Activated T-cell treated with anti-CD3 and anti-CD28 coated beads, Interleukin-2, amount 50 U/mL, for 48 hours (primary cell): ENCODE data around the gene UBN1.
"Not testable (repeated sequence)": the region's sequence is repeated elsewhere in the genome, so short reads cannot be mapped to it uniquely, and the experiment has no call there.

Experiments used
- DNase-seq, 2 experiments: peaks; one replicate each; pipeline ENCODE4 v3.0.0-alpha.2; 2020

The UBN1 gene

DNA sequence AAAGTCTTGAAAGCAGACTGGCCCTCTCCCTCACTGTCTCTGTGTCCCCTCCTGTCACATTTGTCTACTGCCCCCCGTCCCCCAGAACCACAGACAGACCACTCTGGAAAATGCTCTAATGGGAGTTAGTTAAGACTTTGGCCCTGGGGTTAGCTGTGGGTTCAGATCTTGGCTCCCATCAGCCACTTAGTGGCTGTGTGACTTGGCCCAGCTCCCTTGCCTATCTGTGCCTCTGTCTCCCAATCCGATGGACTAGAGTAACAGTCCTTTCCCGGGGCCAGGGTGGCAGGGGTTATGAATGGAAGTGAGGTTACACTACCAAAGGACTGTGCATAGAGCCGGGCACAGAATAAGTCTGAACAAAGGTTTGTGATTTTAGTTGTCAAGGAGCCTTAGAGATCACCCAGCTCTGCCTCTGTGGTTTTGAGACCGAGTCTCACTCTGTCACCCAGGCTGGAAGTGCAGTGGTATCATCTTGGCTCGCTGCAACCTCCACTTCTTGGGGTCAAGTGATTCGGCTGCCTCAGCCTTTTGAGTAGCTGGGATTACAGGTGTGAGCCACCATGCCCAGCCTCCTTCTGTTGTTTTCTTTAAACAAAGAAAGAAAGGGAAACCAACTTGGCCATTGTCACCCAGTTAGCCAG, 66.0 kb downstream of the UBN1 start:
- DNase-seq = no peak

DNA sequence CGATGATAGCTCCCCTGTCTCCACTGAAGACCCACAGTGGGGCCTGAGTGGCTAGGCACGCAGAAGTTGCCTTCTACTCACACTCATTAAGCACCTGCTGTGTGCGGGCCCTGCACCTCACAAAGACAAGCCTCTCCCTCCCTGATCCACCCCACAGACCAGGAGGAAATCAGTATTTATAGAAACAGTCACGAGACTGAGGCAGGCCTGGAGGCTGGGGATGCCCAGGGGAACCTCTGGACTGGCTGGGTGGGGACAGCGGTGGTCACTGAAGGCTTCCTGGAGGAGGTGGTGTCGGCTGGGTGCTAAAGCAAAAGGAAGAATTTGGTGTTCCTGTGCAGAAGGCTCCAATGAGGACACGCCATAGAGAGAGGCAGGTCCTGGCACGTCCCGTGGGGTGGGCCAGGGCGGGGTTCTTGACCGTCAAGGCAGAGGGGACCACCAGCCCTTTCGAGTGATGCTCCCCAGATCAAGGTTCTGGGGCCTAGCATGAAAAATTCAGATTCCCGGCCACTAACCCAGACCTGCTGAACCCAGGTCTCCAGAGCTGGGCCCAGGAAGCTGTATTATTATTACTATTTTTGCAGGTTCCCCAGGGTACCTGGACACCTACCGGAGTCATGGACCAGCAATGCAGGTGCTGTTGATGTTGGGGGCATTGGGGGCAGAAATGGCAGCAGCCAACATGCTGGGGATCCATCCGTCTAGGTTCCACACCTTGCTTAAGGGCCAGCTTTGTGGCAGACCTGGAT, 66.7 kb downstream of the UBN1 start:
- DNase-seq = no peak

DNA sequence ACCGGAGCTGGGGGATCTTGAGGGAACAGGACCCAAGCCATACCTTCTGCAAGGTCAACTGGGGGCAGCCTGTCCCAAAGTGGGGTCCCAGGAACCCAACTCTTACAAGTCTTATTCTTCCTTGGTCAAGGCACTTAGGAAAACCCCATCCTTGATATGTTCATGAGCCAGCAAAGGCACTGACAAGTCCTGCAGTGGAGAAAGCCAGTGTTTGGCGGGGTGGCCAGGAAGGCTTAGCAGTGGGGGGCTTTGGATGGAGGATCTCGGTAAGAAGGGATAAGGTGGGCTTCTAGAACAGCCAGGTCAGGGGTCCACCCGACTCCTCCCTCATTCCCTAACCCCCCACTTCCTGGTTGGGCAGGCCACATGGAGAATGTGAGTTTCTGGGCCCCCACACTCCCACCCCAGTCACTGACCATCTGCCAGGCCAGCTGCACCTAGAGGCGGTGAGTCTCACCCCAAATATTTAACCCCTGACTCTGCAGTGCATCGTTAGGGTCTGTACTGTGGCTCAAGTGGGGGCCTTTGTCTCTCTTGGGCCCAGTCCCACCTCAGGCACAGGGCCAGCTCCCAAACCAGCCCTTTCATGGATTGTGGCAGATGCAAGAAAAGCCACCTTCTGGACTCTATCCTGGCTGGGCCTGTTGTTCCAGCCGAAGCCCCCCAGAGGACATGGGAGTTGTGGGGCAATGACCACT, 67.4 kb downstream of the UBN1 start:
- DNase-seq = no peak

DNA sequence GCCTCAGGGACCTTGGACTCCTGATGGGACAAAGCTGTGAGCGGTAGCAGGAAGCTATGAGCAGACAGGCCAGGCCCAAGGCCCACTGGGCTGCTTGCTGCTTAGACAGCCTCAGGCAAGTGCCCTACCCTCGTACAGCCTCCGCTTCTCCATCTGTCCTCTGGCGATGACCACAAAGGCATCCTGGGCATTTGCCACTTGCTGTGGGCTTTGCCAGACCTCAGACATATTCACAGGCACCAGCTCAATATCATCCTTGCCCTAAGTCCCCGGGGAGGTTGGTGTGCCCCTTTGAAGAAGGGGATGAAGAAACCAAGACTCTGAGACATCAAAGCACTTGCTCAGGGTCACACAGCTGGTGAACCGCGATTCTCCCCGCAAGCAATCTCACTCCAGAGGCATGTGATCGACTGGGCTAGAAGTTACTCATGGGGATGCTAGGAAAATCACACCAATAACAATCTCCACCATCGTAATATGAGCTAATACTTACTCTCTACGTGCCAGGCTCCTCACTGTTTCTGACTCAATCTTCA, 68.0 kb downstream of the UBN1 start:
- no peak for DNase-seq

DNA sequence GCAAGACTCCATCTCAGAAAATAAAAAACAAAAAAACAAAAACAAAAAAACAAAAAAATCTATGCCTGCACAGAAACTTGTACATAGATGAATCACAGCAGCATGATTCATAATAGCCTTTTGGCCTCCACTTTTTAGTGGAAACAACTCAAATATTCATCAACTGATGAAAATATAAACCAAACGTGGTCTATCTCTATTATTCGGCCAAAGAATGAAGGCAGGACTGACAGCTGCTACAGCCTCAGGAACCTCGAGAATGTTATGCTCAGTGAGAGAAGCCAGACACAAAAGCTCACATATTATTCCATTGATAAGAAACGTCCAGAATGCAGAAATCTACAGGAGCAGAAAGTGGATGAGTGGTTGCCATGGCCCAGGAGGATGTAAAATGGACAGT, 69.8 kb downstream of the UBN1 start:
- DNase-seq = no peak

DNA sequence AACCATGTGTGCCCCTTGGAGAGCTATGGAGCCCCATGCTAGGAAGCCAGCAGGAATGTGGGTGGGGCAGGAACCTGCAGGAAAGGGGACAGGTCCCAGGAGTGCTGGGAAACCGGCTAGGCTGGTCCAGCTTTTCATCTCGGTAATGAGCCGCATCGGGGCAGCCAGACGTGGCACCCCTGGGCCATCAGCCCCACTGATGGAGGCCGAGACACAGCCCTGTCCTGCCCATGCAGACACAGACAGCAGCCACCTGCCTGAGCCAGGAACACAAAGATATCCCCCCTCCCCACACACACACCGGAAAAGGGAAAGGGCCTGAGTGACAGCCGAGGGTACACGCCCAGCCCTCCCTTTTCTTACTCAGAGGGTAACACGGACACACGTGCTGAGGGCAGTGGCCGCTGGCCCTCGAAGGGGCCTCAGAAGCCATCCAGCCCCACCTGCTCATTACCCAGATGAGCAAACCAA, 71.5 kb downstream of the UBN1 start:
- DNase-seq = no peak

DNA sequence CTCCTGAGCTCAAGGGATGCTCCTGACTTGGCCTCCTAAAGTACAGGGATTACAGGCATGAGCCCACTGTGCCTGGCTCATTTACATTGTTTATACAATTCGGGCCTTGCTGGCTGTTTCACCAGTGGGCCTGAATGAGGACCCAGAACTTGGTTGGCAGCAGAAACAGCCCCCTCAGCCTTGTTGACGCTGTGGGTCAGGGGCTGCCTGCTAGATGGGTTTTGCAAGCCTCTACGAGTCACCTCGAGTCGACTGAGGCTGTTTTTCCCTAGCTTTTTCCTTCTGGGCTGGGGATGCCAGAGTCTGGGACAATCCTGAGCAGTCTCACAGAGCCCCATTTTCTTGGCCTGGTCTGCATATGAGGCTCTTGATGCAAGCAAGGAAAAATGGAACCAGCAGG, 73.5 kb downstream of the UBN1 start:
- no peak for DNase-seq

DNA sequence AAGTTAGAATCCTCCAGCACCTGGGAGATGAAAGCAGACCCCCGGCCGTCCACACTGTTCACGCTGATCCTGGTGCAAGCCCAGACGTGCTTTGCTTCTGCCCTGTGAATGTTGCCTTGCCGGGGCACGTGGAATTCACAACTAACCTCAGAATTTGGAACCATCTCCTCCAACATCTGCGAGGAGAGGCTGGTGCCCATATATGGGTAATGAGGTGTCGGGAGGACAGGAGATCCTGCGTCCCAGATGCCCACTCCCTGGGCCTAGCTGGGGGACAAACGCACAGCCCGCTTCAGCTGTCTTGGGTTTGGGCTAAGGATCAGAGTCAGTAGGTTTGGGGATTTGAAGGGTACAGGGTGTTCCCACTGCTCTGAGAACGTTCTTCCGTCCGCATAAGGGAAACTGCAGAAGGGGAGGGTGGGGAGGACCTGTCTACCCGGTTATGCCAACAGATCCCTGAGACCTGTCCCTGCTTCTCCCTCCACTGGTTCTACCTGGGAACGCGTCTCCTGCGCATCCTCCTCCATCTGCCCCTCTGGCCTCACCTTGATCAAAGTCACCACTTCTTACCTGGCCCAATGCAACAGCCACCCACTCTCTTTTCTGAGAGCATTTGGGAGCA, 75.6 kb downstream of the UBN1 start:
- no peak for DNase-seq

DNA sequence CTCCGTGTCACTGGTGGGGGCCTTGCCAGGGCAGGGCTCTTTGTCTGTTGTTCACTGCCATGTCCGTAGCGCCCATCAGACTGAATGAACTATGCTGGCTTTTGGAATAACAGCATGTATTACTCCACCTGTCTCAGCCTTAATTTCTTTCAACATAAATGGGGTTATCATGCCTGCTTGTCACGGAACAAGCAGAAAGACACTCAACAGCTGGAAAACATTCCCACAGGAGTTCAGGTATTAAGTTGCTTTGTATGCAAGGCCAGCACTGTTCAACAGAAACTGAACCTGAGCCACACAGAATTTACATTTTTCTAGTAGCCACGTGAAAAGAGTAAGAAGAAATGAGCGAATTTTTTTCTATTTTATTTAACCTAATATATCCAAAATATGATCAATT, 76.6 kb downstream of the UBN1 start:
- DNase-seq = no peak

DNA sequence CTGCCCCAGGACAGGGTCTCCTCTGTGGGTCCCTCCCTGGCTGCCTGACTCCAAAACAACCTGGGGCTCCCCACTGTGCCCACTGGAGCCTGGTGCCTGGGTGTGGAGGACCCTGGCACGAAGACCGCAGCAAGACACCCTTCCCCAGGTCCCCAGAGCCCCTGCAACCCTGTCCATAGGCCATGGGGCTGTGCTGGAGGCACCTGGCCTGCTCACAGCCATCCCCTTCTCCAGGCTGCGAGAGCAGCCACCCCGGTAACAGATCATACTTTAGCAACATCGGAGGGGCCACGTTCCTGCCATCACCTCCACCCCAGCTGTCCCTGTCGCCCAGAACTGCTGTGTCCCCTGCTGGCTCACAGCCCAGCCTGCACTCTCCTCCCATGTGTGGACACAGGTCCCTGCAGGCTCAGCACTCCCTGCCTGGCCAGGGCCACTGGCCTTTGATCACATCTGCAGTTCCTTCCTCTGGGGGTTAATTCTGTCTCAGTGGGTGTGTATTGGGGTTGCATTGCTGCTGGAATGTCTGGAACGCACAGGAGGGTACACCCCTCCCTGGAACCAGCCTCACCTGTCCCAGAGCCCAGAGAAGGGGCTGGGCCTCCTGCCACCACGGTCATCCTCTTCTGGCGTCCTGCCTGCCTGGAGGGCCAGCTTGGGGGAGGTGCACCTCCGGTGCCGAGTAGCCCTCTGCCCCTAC, 77.5 kb downstream of the UBN1 start:
- no peak for DNase-seq

DNA sequence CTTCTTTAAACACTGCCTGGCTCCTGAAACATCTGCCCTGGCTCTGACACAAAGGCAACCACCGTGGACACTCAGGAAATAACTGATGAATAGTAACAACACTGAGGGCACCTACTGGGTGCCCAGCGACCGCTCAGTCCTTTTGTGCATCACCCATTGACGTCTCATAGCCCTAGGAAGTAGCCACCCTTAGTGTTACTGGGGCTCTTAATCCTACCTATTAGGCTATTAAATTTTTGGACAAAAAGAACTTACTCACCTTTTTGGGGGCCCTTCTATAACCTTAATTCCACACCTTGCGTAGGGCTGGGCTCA, 78.0 kb downstream of the UBN1 start:
- DNase-seq = no peak

DNA sequence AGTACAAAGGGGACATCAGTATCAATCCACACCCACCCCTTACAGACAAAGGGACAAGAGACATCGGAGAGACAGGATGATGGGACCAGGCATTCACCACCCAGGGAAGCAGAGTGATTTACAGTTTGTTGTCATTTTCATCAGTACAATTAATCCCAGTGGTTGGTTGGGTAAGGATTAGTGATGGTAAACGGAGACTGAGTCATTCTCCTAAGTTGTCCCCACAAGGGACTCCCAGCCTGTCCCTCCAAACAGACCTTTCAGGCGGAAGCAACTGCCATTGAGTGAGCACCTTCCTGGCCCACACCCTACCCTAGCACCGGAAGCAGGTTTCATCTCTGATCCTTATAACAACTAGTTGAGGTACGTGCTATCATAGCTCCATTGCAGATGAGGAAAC, 78.5 kb downstream of the UBN1 start:
- DNase-seq = no peak

DNA sequence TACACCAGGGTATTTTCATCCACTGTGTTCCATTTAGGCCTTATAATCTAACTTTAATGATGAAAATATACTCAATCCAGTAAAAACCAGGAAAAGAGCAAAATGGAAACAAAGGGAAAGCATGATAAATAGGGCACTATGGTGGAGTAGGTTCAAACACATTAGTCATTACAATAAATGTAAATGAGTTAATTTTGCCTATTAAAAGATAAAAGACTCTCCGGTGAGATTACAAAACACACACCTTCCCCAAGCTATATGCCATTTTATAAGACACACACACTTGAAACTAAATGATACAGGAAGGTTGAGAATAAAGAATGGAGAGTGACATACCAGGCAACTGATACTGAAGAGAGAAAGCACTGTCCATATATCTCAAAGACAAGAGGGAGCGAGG, 79.6 kb downstream of the UBN1 start:
- DNase-seq = no peak

DNA sequence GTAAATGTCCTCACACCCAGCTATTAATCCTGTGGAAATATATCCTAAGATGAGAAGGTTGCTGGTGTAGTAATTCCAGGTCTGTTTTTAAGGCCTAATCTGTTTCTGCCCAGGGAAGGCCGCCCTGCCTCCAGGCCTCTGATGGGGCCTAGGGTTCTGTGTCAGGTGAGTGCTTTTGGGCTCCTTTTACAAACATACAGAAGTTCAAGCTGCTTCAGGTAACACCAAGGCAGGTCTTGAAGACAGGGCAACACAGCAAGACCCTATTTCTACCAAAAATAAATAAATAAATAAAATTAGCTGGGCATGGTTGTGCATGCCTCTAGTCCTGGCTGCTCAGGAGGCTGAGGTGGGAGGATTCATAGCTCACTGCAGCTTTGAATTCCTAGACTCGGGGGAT, 80.4 kb downstream of the UBN1 start:
- no peak for DNase-seq

DNA sequence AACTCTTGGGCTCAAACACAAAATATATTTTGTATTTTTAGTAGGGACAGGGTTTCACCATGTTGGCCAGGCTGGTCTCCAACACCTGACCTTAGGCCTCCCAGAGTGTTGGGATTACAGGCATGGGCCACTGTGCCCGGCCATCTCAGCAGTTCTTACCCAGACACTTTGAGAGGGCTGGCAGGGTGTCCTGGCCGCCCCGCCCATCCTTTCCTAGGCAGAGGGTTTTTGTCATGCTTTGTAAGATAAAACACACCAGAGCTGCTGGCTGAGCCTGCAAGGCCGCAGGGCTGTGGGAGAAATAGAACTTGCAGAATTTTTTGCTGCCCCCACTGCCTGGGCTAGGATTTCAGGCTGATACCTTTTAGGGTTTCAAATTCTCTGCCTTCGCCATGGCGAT, 80.9 kb downstream of the UBN1 start:
- no peak for DNase-seq

DNA sequence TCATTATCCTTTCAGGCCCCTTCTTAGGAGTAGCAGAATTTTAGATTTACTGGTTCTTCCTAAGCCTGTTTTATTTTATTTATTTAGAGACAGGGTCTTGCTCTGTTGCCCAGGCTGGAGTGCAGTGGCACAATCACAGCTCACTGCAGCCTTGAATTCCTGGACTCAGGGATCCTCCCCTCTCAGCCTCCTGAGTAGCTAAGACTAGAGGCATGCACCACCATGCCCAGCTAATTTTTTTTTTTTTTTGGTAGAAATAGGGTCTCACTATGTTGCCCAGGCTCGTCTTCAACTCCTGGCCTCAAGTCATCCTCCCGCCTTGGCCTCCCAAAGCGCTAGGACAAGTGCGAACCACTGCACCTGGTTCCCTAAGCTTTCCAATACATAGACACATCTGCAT, 82.3 kb downstream of the UBN1 start:
- not testable (repeated sequence) for DNase-seq

DNA sequence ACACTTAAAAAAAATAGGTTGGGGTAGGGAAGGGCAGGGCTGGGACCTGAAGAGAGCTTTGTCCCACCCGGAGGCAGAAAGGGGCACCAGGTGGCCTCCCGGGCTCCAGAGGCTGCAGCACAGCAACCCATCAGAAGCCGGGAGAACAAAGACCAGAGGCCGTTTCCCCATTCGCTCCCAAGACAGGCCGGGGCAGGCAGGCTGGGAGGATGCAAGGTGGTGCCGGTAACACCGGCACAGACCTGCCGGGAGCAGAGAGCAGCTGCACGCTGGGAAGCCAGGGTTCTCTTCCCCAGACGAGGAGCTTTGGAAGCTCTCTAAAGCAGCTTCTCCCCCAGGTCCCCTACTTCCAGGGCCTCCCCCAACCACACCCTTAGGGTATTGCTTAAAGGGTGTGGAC, 84.1 kb downstream of the UBN1 start:
- DNase-seq = no peak
